Peyer's patch (tissue), 4 donors: ENCODE results near the gene SBF2.

ENCODE experiments used
- POLR2A ChIP-seq, 2 donors: fragments of 450-650 bp; IDR thresholded peaks; one replicate each; pipeline ENCODE4 v1.5.1; 2017; ENCODE audit warnings: antibody characterized with exemption in 2 of 2, mild to moderate bottlenecking in 2 of 2, moderate library complexity in 2 of 2
- TF ChIP-seq, protein P1 (sequence below), 6 experiments: fragments of 450-650 bp in 4 of 6; fragments of 200-600 bp in 2 of 6; sonication (generic) in 1 of 6; IDR thresholded peaks; one replicate each; pipeline ENCODE4 v1.5.1; 2017 to 2019; ENCODE audit warnings: antibody characterized with exemption in 6 of 6, mild to moderate bottlenecking in 3 of 6, moderate library complexity in 1 of 6

DNA sequence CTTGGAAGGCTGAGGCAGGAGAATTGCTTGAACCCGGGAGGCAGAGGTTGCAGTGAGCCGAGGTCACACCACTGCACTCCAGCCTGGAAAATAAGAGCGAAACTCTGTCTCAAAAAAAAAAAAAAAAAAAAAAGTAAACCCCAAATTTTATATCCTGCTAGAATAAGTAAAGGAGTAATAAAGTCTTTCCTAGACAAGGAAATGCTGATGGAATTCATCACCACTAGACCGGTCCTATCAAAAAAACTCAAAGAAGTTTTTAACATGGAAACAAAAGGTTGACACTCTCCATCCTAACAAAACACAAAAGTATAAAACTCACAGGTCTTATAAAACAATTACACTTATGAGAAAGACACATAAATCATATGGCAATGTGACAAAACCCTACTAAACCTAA, 213.9 kb downstream of the SBF2 start:
- TF ChIP-seq POLR2A (IDR thresholded peaks at IDR 0.05) = no peak
- TF ChIP-seq, protein P1, sequence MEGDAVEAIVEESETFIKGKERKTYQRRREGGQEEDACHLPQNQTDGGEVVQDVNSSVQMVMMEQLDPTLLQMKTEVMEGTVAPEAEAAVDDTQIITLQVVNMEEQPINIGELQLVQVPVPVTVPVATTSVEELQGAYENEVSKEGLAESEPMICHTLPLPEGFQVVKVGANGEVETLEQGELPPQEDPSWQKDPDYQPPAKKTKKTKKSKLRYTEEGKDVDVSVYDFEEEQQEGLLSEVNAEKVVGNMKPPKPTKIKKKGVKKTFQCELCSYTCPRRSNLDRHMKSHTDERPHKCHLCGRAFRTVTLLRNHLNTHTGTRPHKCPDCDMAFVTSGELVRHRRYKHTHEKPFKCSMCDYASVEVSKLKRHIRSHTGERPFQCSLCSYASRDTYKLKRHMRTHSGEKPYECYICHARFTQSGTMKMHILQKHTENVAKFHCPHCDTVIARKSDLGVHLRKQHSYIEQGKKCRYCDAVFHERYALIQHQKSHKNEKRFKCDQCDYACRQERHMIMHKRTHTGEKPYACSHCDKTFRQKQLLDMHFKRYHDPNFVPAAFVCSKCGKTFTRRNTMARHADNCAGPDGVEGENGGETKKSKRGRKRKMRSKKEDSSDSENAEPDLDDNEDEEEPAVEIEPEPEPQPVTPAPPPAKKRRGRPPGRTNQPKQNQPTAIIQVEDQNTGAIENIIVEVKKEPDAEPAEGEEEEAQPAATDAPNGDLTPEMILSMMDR (IDR thresholded peaks at IDR 0.05) = no peak
